GM12878 (cell line): Measurements from ENCODE around the gene TCERG1L.

Experiments
- BCL3 ChIP-seq: IDR thresholded peaks from 2 replicates; pipeline ENCODE4 v1.6.1; 2011; ENCODE audit warnings: borderline replicate concordance, low read depth, mild to moderate bottlenecking, moderate library complexity, low read length; ENCODE audit not compliant: insufficient read depth, poor library complexity, severe bottlenecking
- CREB1 ChIP-seq: IDR thresholded peaks from 2 replicates; pipeline ENCODE4 v1.6.1; 2012; ENCODE audit warnings: low read depth, mild to moderate bottlenecking, inconsistent platforms
- CTCF ChIP-seq, 3 experiments: IDR thresholded peaks in 2 of 3; conservative IDR thresholded peaks in 1 of 3; 2 replicates each; pipeline ENCODE4 v1.5.1; 2011; ENCODE audit warnings: low read depth in 3 of 3, low read length in 3 of 3, mild to moderate bottlenecking in 3 of 3, control low read depth in 2 of 3, moderate library complexity in 2 of 3, inconsistent platforms in 1 of 3, mixed read lengths in 1 of 3; ENCODE audit not compliant: control insufficient read depth in 2 of 3, insufficient read depth in 1 of 3; ENCODE audit errors: extremely low read depth in 1 of 3
- HDAC6 ChIP-seq: fragments of 200-600 bp; sonication (generic); IDR thresholded peaks from one replicate; pipeline ENCODE4 v1.8.0; 2017; ENCODE audit warnings: antibody characterized with exemption; ENCODE audit not compliant: unreplicated experiment
- POLR2A ChIP-seq: IDR thresholded peaks from 2 replicates; pipeline ENCODE4 v1.6.1; 2011; ENCODE audit warnings: low read depth, mild to moderate bottlenecking, low read length
- RAD21 ChIP-seq: IDR thresholded peaks from 2 replicates; pipeline ENCODE4 v1.6.1; 2011; ENCODE audit warnings: mild to moderate bottlenecking, low read depth, low read length, moderate library complexity; ENCODE audit not compliant: insufficient read depth
- SIX5 ChIP-seq: IDR thresholded peaks from 2 replicates; pipeline ENCODE4 v1.6.1; 2011; ENCODE audit warnings: mild to moderate bottlenecking, low read depth, low read length, moderate library complexity; ENCODE audit not compliant: severe bottlenecking
- ZNF24 ChIP-seq: fragments of 450-650 bp; IDR thresholded peaks from 2 replicates; pipeline ENCODE4 v1.6.1; 2017; ENCODE audit warnings: antibody characterized with exemption, mild to moderate bottlenecking
- TF ChIP-seq, protein P1 (sequence below): IDR thresholded peaks from 2 replicates; pipeline ENCODE4 v1.6.1; 2012; ENCODE audit warnings: low read depth, low read length, improper control_type of control experiment
- TF ChIP-seq, protein P2 (sequence below): IDR thresholded peaks from 2 replicates; pipeline ENCODE4 v1.6.1; 2011; ENCODE audit warnings: low read depth, low read length, improper control_type of control experiment, borderline replicate concordance

DNA sequence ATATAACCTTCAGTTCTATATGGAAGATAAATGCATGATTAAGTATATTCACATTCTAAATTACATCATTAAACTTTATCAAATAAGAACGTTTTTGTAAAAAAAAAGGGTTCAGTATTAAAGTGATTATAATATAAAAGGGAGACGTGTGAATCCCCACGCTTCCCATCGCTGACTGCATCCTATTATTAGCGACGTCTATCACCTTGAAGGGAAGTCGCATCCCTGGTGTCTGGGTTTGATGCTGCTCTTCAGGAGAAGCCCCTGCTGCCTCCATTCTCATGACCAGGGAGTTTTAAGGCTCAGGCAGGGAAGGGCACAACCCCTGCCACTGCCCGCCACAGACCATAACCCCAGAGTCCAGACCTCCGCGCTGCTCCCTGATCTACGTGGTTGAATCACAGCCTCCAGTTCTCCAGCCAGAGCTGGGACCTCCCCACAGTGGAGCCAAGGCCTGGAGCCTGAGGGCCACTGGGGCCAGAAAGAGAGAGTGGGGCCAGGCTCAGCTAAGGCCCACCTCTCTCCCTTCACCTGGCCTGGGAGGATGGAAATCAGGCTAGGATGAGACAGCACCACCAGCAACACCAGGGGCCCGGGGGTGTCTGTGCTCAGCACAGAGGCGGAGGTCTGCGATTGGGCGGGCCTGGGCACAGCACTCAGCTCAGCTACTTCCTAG lies 130.6 kb downstream of the TCERG1L start:
- TF ChIP-seq CTCF (IDR thresholded peaks at IDR 0.05 in 2 of 3, conservative IDR thresholded peaks at IDR 0.05 in 1 of 3; ENCODE audit: control insufficient read depth in 2 of 3, extremely low read depth in 1 of 3, insufficient read depth in 1 of 3, low read depth in 3 of 3, low read length in 3 of 3) (no peak), RAD21 (no peak), POLR2A (no peak), SIX5 (no peak), BCL3 (no peak), HDAC6 (no peak), CREB1 (no peak), ZNF24 (no peak)
- TF ChIP-seq, protein P1, sequence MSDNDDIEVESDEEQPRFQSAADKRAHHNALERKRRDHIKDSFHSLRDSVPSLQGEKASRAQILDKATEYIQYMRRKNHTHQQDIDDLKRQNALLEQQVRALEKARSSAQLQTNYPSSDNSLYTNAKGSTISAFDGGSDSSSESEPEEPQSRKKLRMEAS, result no peak
- TF ChIP-seq, protein P2, sequence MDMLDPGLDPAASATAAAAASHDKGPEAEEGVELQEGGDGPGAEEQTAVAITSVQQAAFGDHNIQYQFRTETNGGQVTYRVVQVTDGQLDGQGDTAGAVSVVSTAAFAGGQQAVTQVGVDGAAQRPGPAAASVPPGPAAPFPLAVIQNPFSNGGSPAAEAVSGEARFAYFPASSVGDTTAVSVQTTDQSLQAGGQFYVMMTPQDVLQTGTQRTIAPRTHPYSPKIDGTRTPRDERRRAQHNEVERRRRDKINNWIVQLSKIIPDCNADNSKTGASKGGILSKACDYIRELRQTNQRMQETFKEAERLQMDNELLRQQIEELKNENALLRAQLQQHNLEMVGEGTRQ, result no peak
